Measurements from ENCODE around the gene LAPTM5. TPM values are rescaled to one million over a fixed set of nuclear protein-coding genes. Genes with fewer than 3 reads are reported as not detected.

The LAPTM5 gene
- total RNA-seq, 2 experiments from 2014 or later, result 205 to 208 TPM

DNA sequence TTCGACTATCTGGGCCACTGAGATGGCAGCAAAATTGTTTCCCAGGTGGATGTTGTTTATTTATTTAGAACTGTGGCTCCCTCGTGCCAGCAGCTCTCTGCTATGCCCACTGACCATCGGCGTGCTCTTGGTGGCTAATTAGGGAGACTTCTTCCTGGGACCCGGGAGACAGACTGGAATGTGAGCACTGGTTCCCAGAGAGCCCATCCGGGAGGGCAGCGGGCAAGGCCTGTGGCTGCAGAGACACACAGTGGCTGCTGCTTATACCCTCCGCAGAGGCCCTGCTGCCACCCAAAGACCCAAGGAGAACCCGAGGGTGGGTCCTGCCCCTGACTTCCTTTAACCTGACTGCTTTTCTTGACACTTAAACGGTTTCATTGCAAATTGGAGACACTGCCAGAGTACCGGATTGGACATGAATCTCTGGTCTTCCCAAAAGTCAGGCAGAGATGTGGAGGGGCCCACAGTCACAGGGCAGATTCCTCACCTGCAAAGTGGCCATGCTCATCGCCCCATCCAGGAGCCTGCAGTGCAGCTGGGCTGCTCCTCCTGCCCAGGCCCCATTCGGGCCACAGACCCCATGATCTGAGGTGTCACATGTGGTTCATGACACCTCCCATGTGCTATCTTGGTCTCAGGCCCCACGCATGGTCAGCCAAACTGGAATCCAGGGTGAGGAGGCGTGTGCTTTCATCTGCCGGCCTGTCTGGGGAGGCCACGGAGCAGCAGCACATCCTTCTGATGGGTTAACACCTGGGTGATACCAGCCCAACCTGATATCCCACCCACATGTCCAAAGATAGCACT is 28.5 kb downstream of the LAPTM5 start:
- H3K4me3 Mint-ChIP-seq, result no peak overlapping the region
- no peak overlapping the region for H3K27ac Mint-ChIP-seq
- DNase-seq, result no peak
- peaks cover 9% of the 10 kb centered on the region for H3K36me3 Mint-ChIP-seq (ENCODE audit: low read depth)
- H3K4me1 Mint-ChIP-seq (ENCODE audit: low read depth), result peaks cover 15% of the 10 kb centered on the region
- intact Hi-C loops (cut with micrococcal nuclease), result no loop called here
- CTCF ChIA-PET, result interaction anchor here (0.7 to 11.0 kb wide), 4 partner anchors 10 to 133 kb away, joined by 3 to 355 read pairs (median 12); no protein-coding TSS in a partner anchor
- no peaks in the 10 kb centered on the region for H3K27me3 Mint-ChIP-seq (ENCODE audit: low read depth)
- no peaks in the 10 kb centered on the region for H3K9me3 Mint-ChIP-seq

DNA sequence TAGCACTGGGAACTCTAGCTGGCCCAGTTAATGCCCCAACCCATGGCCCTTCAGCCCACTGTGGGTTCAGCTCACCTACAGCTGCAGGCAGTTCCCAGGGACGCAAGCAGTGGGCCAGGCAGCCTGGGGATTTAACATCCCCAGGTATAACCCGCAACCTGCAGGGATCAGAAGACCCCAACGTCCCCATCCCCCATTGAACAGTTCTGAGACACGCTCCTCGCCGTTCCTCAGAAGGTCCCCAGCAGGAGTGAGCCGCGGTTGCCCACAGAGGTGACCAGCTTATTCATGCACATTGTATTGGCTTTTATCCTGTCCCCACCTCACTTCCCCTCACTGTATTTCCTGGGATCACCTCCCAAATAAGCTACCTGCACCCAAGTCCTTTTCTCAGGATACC is 29.2 kb downstream of the LAPTM5 start:
- H3K4me1 Mint-ChIP-seq (ENCODE audit: low read depth), result peaks cover 19% of the 10 kb centered on the region
- H3K27ac Mint-ChIP-seq, result no peak overlapping the region
- intact Hi-C loops (cut with micrococcal nuclease), result no loop called here
- no peaks in the 10 kb centered on the region for H3K27me3 Mint-ChIP-seq (ENCODE audit: low read depth)
- H3K9me3 Mint-ChIP-seq, result no peaks in the 10 kb centered on the region
- CTCF ChIA-PET, result interaction anchor here (1.0 to 11.0 kb wide), 3 partner anchors 9 to 53 kb away, joined by 3 to 355 read pairs (median 20); partner anchors contain the start of gene LAPTM5
- DNase-seq, result no peak
- H3K36me3 Mint-ChIP-seq (ENCODE audit: low read depth), result peaks cover 10% of the 10 kb centered on the region
- H3K4me3 Mint-ChIP-seq, result no peak overlapping the region

DNA sequence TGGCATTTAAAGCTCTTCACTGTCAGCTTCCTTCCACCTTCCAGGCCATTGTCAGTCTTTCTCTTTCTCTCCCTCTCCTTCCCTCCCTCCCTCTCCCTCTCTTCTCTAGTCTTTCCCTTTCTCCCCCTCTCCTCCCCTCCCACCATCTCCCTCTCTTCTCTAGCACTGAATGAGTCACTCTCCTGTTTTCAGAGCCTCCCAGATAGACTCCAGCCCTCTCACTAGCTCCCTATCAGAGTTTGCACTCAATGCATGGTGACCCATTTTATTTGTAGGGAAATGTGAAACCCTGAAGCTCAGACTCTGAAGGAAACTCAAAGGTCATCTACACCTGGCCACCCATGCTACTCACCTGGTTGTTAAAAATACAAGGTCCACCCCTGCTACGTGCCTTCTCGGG is 29.8 kb downstream of the LAPTM5 start:
- H3K36me3 Mint-ChIP-seq (ENCODE audit: low read depth), result peaks cover 8% of the 10 kb centered on the region
- no peaks in the 10 kb centered on the region for H3K27me3 Mint-ChIP-seq (ENCODE audit: low read depth)
- peaks cover 21% of the 10 kb centered on the region for H3K4me1 Mint-ChIP-seq (ENCODE audit: low read depth)
- no peaks in the 10 kb centered on the region for H3K9me3 Mint-ChIP-seq
- DNase-seq, result no peak
- no peak overlapping the region for H3K4me3 Mint-ChIP-seq
- CTCF ChIA-PET, result interaction anchor here (1.0 to 11.0 kb wide), 4 partner anchors 9 to 53 kb away, joined by 3 to 355 read pairs (median 12); partner anchors contain the start of gene LAPTM5
- intact Hi-C loops (cut with micrococcal nuclease), result no loop called here
- no peak overlapping the region for H3K27ac Mint-ChIP-seq

DNA sequence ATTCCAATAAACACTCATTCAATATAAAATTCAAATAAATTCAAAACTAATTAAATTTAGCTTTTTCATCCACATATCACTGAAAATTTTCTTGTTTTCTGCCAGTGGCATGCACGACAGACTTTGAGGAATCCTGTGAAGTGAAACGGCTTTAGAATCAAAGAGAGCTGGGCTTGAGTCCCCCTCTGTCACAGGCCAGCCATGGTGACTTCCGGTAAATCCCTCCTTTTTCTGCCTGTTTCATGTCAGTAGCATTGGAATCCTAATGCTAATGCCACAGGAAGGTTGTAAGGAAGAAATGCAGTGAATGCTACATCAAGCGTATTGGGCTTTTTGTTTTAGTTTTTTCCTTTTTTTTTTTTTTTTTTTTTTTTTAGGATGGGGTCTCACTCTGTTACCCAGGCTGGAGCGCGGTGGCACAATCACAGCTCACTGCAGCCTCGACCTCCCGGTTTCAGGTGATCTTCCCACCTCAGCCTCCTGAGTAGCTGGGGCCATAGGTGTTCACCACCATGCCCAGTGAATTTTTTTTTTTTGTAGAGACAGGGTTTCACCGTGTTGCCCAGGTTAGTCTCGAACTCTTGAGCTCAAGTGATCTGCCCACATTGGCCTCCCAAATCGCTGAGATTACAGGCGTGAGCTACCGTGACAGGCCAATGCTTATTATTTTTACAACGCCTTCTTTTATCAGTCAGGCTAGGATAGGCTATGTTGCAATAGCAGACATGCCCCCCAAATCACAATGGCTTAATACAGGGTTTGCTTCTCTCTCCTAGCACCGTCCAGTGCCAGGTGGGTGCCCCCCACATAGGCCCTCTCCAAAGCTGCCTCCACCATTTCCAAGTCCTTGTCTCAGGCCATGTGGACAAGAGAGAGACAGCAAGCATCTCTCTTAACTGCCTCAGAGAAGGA is 30.5 kb downstream of the LAPTM5 start:
- intact Hi-C loops (cut with micrococcal nuclease), result no loop called here
- Mint-ChIP-seq H3K27me3 (ENCODE audit: low read depth) (no peaks in the 10 kb centered on the region), H3K9me3 (no peaks in the 10 kb centered on the region), H3K4me3 (no peak overlapping the region), H3K36me3 (ENCODE audit: low read depth) (peaks cover 4% of the 10 kb centered on the region), H3K4me1 (ENCODE audit: low read depth) (peaks cover 21% of the 10 kb centered on the region), H3K27ac (no peak overlapping the region)
- CTCF ChIA-PET, result interaction anchor here (1.0 to 11.0 kb wide), 4 partner anchors 8 to 74 kb away, joined by 3 to 355 read pairs (median 12); no protein-coding TSS in a partner anchor
- no peak for DNase-seq

DNA sequence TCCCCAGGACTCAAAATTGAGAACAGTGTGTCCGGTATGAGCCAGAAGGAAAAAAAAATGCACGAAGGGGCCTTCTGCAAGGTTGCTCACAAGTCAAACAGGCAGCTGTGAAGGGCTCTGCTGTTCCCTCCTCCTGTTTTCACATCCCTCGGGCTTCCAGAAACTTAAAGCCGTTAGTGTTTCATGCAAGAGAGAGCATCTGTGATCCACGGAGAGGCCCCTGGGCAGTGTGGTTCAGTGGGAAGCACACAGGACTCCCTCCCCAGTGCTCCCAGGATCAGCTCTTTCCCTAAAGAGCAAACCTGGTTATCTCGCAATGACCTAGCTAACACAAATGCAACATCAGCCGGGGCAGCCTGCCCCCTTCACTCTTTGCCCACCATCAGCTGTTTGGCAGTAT is 31.3 kb downstream of the LAPTM5 start:
- Mint-ChIP-seq H3K4me3 (no peak overlapping the region), H3K27me3 (ENCODE audit: low read depth) (no peaks in the 10 kb centered on the region), H3K27ac (no peak overlapping the region), H3K4me1 (ENCODE audit: low read depth) (peaks cover 17% of the 10 kb centered on the region), H3K9me3 (no peaks in the 10 kb centered on the region), H3K36me3 (ENCODE audit: low read depth) (peaks cover 3% of the 10 kb centered on the region)
- DNase-seq, result no peak
- intact Hi-C loops (cut with micrococcal nuclease), result no loop called here
- CTCF ChIA-PET, result interaction anchor here (1.0 to 11.0 kb wide), 4 partner anchors 7 to 75 kb away, joined by 3 to 355 read pairs (median 12); no protein-coding TSS in a partner anchor

DNA sequence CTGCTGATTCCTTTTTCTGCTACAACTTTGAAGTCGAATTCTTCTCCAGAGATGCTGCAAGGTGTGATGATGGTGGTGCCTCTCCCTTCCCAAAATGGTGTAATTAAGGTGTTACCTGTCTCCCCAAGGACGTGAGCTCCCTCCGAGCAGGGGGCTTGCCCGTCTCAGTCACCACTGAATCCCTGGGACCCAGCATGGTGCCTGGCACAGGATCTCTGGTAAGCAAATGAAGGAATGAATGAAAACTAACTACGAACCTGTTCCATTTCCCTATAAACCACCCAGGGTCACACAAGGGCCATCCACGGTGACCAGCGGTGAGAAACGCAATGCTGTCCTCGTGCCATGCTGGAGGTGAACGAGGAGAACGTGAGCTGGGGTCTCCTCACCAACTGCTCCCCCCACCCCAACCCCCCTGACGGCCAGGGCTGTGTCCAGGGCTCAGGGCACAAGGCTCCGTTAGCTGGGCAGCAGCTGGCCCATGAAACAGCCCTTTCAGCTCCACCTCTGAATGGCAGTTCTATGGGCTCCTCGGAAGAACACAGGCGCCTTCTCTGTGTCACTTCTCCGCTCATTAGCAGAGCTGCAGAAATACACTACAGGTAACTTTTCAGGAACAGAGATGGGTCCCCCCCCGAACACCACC is 32.0 kb downstream of the LAPTM5 start:
- Mint-ChIP-seq H3K27ac (no peak overlapping the region), H3K27me3 (ENCODE audit: low read depth) (no peaks in the 10 kb centered on the region), H3K4me3 (no peak overlapping the region), H3K36me3 (ENCODE audit: low read depth) (peaks cover 3% of the 10 kb centered on the region), H3K9me3 (no peaks in the 10 kb centered on the region), H3K4me1 (ENCODE audit: low read depth) (peaks cover 19% of the 10 kb centered on the region)
- CTCF ChIA-PET, result interaction anchor here (1.4 to 11.0 kb wide), 2 partner anchors 12 to 55 kb away, joined by 3 to 355 read pairs; no protein-coding TSS in a partner anchor
- intact Hi-C loops (cut with micrococcal nuclease), result no loop called here
- DNase-seq, result no peak

DNA sequence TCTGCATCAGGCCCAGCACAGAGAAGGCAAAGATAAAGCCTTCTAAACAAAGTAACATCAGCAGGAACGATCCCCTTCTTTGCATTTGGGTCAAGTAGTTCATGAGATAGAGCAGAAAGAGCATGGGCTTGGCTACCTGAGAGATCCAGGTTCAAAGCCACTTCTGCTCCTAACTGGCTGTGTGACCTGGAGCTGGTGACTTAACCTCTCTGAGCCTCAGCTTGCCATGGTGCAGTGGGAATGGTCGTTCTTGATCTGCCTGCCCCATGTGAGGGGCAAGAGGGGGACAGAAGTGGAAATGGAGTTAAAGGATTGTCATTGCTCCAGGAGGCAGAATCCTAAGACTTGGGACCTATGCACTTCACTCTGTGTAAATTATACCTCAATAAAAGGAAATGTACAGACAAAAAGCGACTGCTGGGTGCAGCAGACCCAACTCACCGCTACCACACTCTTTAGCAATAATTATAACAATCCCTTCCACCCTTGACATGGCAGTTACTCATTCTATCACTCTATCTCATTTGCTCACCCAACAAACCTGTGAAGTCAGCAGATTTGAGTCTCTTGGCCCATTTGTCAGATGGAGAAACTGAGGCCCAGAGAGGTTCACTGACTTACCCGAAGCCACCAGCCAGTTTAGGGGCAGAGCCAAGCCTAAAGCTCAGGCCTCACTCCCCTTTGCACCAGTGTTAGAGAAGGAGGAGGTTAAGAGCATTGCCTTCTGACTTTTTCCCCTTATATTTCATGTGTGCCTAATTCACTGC is 32.7 kb downstream of the LAPTM5 start:
- H3K9me3 Mint-ChIP-seq, result no peaks in the 10 kb centered on the region
- H3K36me3 Mint-ChIP-seq (ENCODE audit: low read depth), result peaks cover 3% of the 10 kb centered on the region
- CTCF ChIA-PET, result interaction anchor here (1.2 to 11.0 kb wide), 3 partner anchors 10 to 56 kb away, joined by 3 to 355 read pairs (median 4); no protein-coding TSS in a partner anchor
- peaks cover 24% of the 10 kb centered on the region for H3K4me1 Mint-ChIP-seq (ENCODE audit: low read depth)
- no peak overlapping the region for H3K27ac Mint-ChIP-seq
- no peak overlapping the region for H3K4me3 Mint-ChIP-seq
- H3K27me3 Mint-ChIP-seq (ENCODE audit: low read depth), result no peaks in the 10 kb centered on the region
- intact Hi-C loops (cut with micrococcal nuclease), result loop anchor here (5.0 kb wide), 1 partner anchor 202 kb away; no protein-coding TSS in a partner anchor
- DNase-seq, result no peak

DNA sequence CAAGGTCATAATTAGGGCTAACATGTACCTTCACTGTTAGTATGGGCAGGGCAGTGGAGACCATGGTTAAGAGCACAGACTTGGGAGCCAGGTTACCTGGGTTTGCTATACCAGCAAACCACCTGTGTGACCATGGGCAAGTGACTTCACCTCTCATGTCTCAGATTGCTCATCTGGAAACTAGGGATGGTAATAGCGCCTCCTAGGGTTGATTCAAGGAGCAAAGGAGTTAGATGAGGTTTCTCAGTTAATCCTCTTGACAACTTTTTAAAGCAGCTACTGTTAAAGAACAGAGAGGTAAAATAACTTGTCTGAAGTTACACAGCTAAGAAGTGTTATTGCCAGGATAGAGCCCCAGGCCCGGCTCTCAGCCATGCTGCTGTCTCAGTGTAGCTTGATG is 33.4 kb downstream of the LAPTM5 start:
- Mint-ChIP-seq H3K4me3 (no peak overlapping the region), H3K9me3 (no peaks in the 10 kb centered on the region), H3K36me3 (ENCODE audit: low read depth) (peaks cover 3% of the 10 kb centered on the region), H3K27ac (peak overlapping the region; percentile 69), H3K27me3 (ENCODE audit: low read depth) (no peaks in the 10 kb centered on the region), H3K4me1 (ENCODE audit: low read depth) (peaks cover 30% of the 10 kb centered on the region)
- intact Hi-C loops (cut with micrococcal nuclease), result loop anchor here (5.0 kb wide), 1 partner anchor 203 kb away; no protein-coding TSS in a partner anchor
- CTCF ChIA-PET, result interaction anchor here (1.2 to 11.0 kb wide), 4 partner anchors 10 to 187 kb away, joined by 4 to 355 read pairs (median 4); no protein-coding TSS in a partner anchor
- DNase-seq, result no peak

DNA sequence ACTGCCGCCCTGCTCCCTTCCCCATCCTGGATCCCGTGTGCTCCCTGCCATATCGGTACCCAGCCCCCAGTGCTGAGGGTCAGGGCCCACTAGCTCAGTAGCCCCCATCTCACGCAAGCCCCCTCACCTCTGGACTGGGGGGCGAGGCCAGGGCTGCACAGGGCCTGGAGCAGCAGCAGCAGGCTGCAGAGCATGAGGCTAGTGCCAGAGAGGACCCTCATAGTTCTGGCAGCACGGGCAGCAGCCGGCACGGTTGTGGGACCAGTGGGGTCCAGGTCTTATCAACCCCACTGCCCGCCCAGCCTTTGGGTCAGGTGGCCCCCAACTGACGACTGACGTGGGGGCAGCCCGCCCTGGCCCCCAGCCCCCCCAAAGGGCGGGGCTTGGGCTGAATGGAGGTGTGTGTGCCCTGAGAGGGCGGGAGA is 34.2 kb downstream of the LAPTM5 start, which contains the start of gene MATN1:
Gene MATN1 (minus strand): TSS at position 255 of the 425 bp plus-strand sequence. CDS start 34 bp downstream, at position 221.
- Mint-ChIP-seq H3K27me3 (ENCODE audit: low read depth) (no peaks in the 10 kb centered on the region), H3K36me3 (ENCODE audit: low read depth) (peaks cover 3% of the 10 kb centered on the region), H3K9me3 (no peaks in the 10 kb centered on the region), H3K4me1 (ENCODE audit: low read depth) (peaks cover 30% of the 10 kb centered on the region), H3K4me3 (no peak within 1 kb of the TSS), H3K27ac (peak within 1 kb of the TSS; percentile 69)
- intact Hi-C loops (cut with micrococcal nuclease), result loop anchor here (5.0 kb wide), 1 partner anchor 204 kb away; no protein-coding TSS in a partner anchor
- CTCF ChIA-PET, result interaction anchor here (0.6 to 11.0 kb wide), 5 partner anchors 38 to 209 kb away, joined by 3 to 355 read pairs (median 4); no protein-coding TSS in a partner anchor
- DNase-seq, result no peak

DNA sequence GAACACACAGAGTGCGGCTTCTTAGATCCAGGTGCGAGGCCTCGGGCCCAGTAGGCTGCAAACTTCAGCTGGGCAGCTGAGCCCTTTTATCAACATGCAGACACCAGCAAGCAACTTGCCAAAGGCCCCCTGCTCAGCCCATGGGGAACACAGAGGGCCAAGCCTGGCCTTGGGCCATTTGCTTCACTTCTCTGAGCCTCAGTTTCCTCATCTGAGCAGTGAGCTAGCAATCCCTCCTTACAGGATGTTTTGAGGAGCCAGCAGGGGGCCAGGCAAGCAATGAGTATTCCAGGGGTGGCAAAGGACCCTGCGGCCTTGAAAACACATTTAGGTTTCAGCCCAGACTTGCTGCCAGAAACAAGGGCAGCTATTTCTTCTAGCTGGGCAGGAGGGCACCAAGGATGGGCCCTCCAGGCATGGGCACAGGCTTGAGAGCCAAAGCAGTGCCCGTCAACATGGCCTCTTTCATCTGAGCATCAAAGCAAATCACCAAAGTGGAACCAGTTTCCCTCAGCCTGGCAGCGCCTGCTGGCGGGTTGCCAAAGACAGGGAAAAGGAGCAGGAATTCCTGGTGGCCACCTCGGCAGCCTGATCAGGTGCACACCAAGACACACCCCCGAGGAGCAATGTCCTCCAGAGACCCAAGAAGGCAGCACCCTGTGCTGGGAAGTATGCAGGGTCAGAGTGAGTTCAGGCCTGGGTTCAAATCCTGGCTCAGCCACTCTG is 35.6 kb downstream of the LAPTM5 start:
- peaks cover 27% of the 10 kb centered on the region for H3K4me1 Mint-ChIP-seq (ENCODE audit: low read depth)
- H3K4me3 Mint-ChIP-seq, result no peak overlapping the region

More for the DNA sequence above, 35.6 kb downstream of the LAPTM5 start:
- H3K27me3 Mint-ChIP-seq (ENCODE audit: low read depth), result no peaks in the 10 kb centered on the region
- no peaks in the 10 kb centered on the region for H3K9me3 Mint-ChIP-seq
- no peak overlapping the region for H3K27ac Mint-ChIP-seq
- intact Hi-C loops (cut with micrococcal nuclease), result loop anchor here (5.0 kb wide), 1 partner anchor 205 kb away; no protein-coding TSS in a partner anchor
- peaks cover 5% of the 10 kb centered on the region for H3K36me3 Mint-ChIP-seq (ENCODE audit: low read depth)
- no peak for DNase-seq
- CTCF ChIA-PET, result interaction anchor here (1.0 to 11.0 kb wide), 5 partner anchors 13 to 71 kb away, joined by 3 to 355 read pairs (median 10); no protein-coding TSS in a partner anchor

Measured in activated naive CD4-positive, alpha-beta T cell treated with anti-CD3 and anti-CD28 coated beads for 36 hours (primary cell).